ENCODE results near the gene CCDC12.

- TF ChIP-seq, protein P1, sequence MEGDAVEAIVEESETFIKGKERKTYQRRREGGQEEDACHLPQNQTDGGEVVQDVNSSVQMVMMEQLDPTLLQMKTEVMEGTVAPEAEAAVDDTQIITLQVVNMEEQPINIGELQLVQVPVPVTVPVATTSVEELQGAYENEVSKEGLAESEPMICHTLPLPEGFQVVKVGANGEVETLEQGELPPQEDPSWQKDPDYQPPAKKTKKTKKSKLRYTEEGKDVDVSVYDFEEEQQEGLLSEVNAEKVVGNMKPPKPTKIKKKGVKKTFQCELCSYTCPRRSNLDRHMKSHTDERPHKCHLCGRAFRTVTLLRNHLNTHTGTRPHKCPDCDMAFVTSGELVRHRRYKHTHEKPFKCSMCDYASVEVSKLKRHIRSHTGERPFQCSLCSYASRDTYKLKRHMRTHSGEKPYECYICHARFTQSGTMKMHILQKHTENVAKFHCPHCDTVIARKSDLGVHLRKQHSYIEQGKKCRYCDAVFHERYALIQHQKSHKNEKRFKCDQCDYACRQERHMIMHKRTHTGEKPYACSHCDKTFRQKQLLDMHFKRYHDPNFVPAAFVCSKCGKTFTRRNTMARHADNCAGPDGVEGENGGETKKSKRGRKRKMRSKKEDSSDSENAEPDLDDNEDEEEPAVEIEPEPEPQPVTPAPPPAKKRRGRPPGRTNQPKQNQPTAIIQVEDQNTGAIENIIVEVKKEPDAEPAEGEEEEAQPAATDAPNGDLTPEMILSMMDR (IDR thresholded peaks at IDR 0.05) = no peak
- TF ChIP-seq POLR2A (IDR thresholded peaks at IDR 0.05) = no peak
Measured at GRCh38 chr3:47022641-47023071, 46.1 kb upstream of the CCDC12 start.
